ENCODE measurements around the gene GGTLC2.

- TF ChIP-seq CTCF (IDR thresholded peaks at IDR 0.05) (no peak), POLR2A (IDR thresholded peaks at IDR 0.05) (no peak), POLR2AphosphoS5 (IDR thresholded peaks at IDR 0.05) (no peak), EP300 (IDR thresholded peaks at IDR 0.05; ENCODE audit: low read depth) (no peak)
These were observed 30.3 kb upstream of the GGTLC2 start for GRCh38 chr22:22614065-22614464.

Data from transverse colon (tissue), 4 donors.